ENCODE measurements around the gene EMP3. TPM values are rescaled to one million over a fixed set of nuclear protein-coding genes. Genes with fewer than 3 reads are reported as not detected.

The EMP3 gene
- total and polyA plus RNA-seq, 2 of the 13 experiments (the other 11 are each of a cell fraction or from before 2014, with no cell fraction given): 2.2 to 7.8 TPM

GRCh38 chr19:48338802-48339503, 13.6 kb downstream of the EMP3 start:
- Histone ChIP-seq H2AFZ (ENCODE audit: low read length) (no peak overlapping the region), H3K36me3 (replicated peaks in 1 of 2; ENCODE audit: control insufficient read depth in 1 of 2, insufficient read depth in 2 of 2, low read length in 2 of 2) (peaks cover 1 to 17% of the 10 kb centered on the region in 2 experiments; a peak in 4 of 5 replicates), H3K4me1 (ENCODE audit: insufficient read depth, low read length) (no peaks in the 10 kb centered on the region), H3K9me3 (ENCODE audit: low read length) (no peaks in the 10 kb centered on the region), H3K27ac (ENCODE audit: extremely low read length, insufficient read depth, low read length) (no peak overlapping the region), H4K20me1 (ENCODE audit: insufficient read depth, low read length) (no peaks in the 10 kb centered on the region), H3K27me3 (ENCODE audit: control insufficient read depth in 1 of 2, insufficient read depth in 2 of 2, low read length in 2 of 2) (no peaks in the 10 kb centered on the region), H3K79me2 (ENCODE audit: insufficient read depth, low read length) (no peaks in the 10 kb centered on the region), H3K9ac (ENCODE audit: insufficient read depth, low read depth, low read length) (no peak overlapping the region), H3K4me3 (replicated peaks in 1 of 3; ENCODE audit: insufficient read depth in 1 of 3, low read depth in 2 of 3, low read length in 3 of 3) (no peak overlapping the region), H3K4me2 (ENCODE audit: low read depth, low read length) (no peak overlapping the region)
- FAIRE-seq: no peak
- no peak for TF ChIP-seq ZNF333 (CRISPR knock-in tag; IDR thresholded peaks at IDR 0.05; ENCODE audit: borderline replicate concordance)
- no peak for TF ChIP-seq ZNF75D (CRISPR knock-in tag; IDR thresholded peaks at IDR 0.05; ENCODE audit: borderline replicate concordance)
- peak; percentile 37; the same call in 1 of the 2 replicates for TF ChIP-seq STAG1 (CRISPR knock-in tag; IDR thresholded peaks at IDR 0.05)
- TF ChIP-seq, protein P1, sequence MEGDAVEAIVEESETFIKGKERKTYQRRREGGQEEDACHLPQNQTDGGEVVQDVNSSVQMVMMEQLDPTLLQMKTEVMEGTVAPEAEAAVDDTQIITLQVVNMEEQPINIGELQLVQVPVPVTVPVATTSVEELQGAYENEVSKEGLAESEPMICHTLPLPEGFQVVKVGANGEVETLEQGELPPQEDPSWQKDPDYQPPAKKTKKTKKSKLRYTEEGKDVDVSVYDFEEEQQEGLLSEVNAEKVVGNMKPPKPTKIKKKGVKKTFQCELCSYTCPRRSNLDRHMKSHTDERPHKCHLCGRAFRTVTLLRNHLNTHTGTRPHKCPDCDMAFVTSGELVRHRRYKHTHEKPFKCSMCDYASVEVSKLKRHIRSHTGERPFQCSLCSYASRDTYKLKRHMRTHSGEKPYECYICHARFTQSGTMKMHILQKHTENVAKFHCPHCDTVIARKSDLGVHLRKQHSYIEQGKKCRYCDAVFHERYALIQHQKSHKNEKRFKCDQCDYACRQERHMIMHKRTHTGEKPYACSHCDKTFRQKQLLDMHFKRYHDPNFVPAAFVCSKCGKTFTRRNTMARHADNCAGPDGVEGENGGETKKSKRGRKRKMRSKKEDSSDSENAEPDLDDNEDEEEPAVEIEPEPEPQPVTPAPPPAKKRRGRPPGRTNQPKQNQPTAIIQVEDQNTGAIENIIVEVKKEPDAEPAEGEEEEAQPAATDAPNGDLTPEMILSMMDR (CRISPR knock-in tag; IDR thresholded peaks at IDR 0.05): peak; percentile 53
- in situ Hi-C loops (cut with HindIII; ENCODE audit: extremely low pct_ligation_motif_present, low pct_unique_long_range_greater_than_20kb) (no loop called here), intact Hi-C loops (cut with micrococcal nuclease; ENCODE audit: unreplicated experiment) (no loop called here)
- CTCF ChIA-PET (ENCODE audit: low intra/inter-chr PET ratio, low total read pairs): no interaction called here
- POLR2A ChIA-PET: no interaction called here
- BruUV-seq (replicated peaks): no TSS peak
- 95% methylated on average over 9 of the region's 14 CpGs for WGBS (ENCODE audit: low lambda C conversion rate)
- no peak for DNase-seq (ENCODE audit: low spot score)
- no peak; the same call in 2 of the 3 replicates for ATAC-seq

GRCh38 chr19:48340995-48341394, 15.6 kb downstream of the EMP3 start:
- Histone ChIP-seq H3K79me2 (ENCODE audit: insufficient read depth, low read length) (no peaks in the 10 kb centered on the region), H4K20me1 (ENCODE audit: insufficient read depth, low read length) (no peaks in the 10 kb centered on the region), H3K36me3 (replicated peaks in 1 of 2; ENCODE audit: control insufficient read depth in 1 of 2, insufficient read depth in 2 of 2, low read length in 2 of 2) (peaks cover 1 to 17% of the 10 kb centered on the region in 2 experiments; a peak in 4 of 5 replicates), H3K9ac (ENCODE audit: insufficient read depth, low read depth, low read length) (no peak overlapping the region), H3K27me3 (ENCODE audit: control insufficient read depth in 1 of 2, insufficient read depth in 2 of 2, low read length in 2 of 2) (no peaks in the 10 kb centered on the region), H2AFZ (ENCODE audit: low read length) (no peak overlapping the region), H3K9me3 (ENCODE audit: low read length) (no peaks in the 10 kb centered on the region), H3K27ac (ENCODE audit: extremely low read length, insufficient read depth, low read length) (no peak overlapping the region), H3K4me2 (ENCODE audit: low read depth, low read length) (no peak overlapping the region), H3K4me3 (replicated peaks in 1 of 3; ENCODE audit: insufficient read depth in 1 of 3, low read depth in 2 of 3, low read length in 3 of 3) (no peak overlapping the region), H3K4me1 (ENCODE audit: insufficient read depth, low read length) (no peaks in the 10 kb centered on the region)
- in situ Hi-C loops (cut with HindIII; ENCODE audit: extremely low pct_ligation_motif_present, low pct_unique_long_range_greater_than_20kb) (no loop called here), intact Hi-C loops (cut with micrococcal nuclease; ENCODE audit: unreplicated experiment) (no loop called here)
- ATAC-seq (no peak), FAIRE-seq (no peak), DNase-seq (ENCODE audit: low spot score) (no peak)
- CTCF ChIA-PET (ENCODE audit: low intra/inter-chr PET ratio, low total read pairs): no interaction called here
- WGBS (ENCODE audit: low lambda C conversion rate): 97% methylated on average over 7 of the region's 11 CpGs
- POLR2A ChIA-PET: no interaction called here
- no TSS peak for BruUV-seq (replicated peaks)
- TF ChIP-seq ZFP82 (CRISPR knock-in tag; IDR thresholded peaks at IDR 0.05; ENCODE audit: borderline replicate concordance) (no peak), IKZF4 (CRISPR knock-in tag; IDR thresholded peaks at IDR 0.05; ENCODE audit: borderline replicate concordance, low read depth, not compliant biosample characterization) (no peak), ZNF367 (CRISPR knock-in tag; IDR thresholded peaks at IDR 0.05; ENCODE audit: borderline replicate concordance) (no peak), CHD2 (IDR thresholded peaks at IDR 0.05; ENCODE audit: low read depth, low read length) (no peak), ZNF33B (CRISPR knock-in tag; IDR thresholded peaks at IDR 0.05) (no peak)
